Testis (tissue), 3 donors: ENCODE measurements around the gene DYRK1B. TPM values are rescaled to one million over a fixed set of nuclear protein-coding genes. Genes with fewer than 3 reads are reported as not detected.
"Not testable (repeated sequence)": the region's sequence is repeated elsewhere in the genome, so short reads cannot be mapped to it uniquely, and the experiment has no call there.

Source experiments
- DNase-seq: peaks from one replicate; pipeline ENCODE4 v3.0.0-alpha.2; 2019
- H3K27ac ChIP-seq, 2 donors: fragments of 200-600 bp; sonication (generic); one replicate each; pipeline ENCODE4 v1.5.1; 2019
- H3K27me3 ChIP-seq: fragments of 200-600 bp; sonication (generic); one replicate; pipeline ENCODE4 v1.5.1; 2019
- H3K36me3 ChIP-seq: fragments of 200-600 bp; sonication (generic); one replicate; pipeline ENCODE4 v1.5.1; 2017; ENCODE audit warnings: low read depth; ENCODE audit errors: missing control alignments
- H3K4me1 ChIP-seq: fragments of 200-600 bp; sonication (generic); one replicate; pipeline ENCODE4 v1.5.1; 2019
- H3K4me3 ChIP-seq, 2 donors: fragments of 200-600 bp; sonication (generic); one replicate each; pipeline ENCODE4 v1.5.1; 2017 to 2019
- H3K9me3 ChIP-seq: fragments of 200-600 bp; sonication (generic); one replicate; pipeline ENCODE4 v1.5.1; 2017
- CTCF ChIP-seq, 3 experiments: fragments of 450-650 bp in 2 of 3; fragments of 200-600 bp in 1 of 3; sonication (generic) in 1 of 3; IDR thresholded peaks; one replicate each; pipeline ENCODE4 v1.5.1; 2016 to 2019; ENCODE audit warnings: antibody characterized with exemption in 3 of 3, mild to moderate bottlenecking in 2 of 3, moderate library complexity in 1 of 3
- POLR2A ChIP-seq: fragments of 450-650 bp; IDR thresholded peaks from one replicate; pipeline ENCODE4 v1.6.1; 2017; ENCODE audit warnings: antibody characterized with exemption, mild to moderate bottlenecking, moderate library complexity
- WGBS, 2 donors: methylation state at CpG; one replicate each; pipeline ENCODE4 v1.1.5; 2018; 5-methylcytosine and 5-hydroxymethylcytosine counted together
- intact Hi-C: fragments of 100-400 bp; cut with DNase I; formaldehyde crosslinking; loops from one replicate; pipeline ENCODE4 v1.15.1; 2023; ENCODE audit warnings: low total_unique reads
- polyA plus RNA-seq: library from polyadenylated mRNA; stranded (reverse); fragments of 350-450 nt; fragmentation: Illumina TruSeq; extraction: RNeasy Lipid Tissue Mini Kit (QIAGEN cat#74804); gene quantifications from one replicate; pipeline ENCODE4 v1.2.3, GENCODE V29; 2014; ENCODE audit warnings: low read depth, low replicate concordance; ENCODE audit not compliant: insufficient read depth
- total RNA-seq, 2 donors: library from RNA; depleted of rRNA; stranded (reverse); fragments of >200 nt; gene quantifications; one replicate each; pipeline ENCODE4 v1.2.3, GENCODE V29; 2016

DYRK1B gene
- total and polyA plus RNA-seq, 3 donors from 2014 or later = 90.8 to 127 (median 124) TPM

- no peaks in the 10 kb centered on the region for H3K4me1 ChIP-seq
- H3K9me3 ChIP-seq = no peaks in the 10 kb centered on the region
- H3K27me3 ChIP-seq = no peaks in the 10 kb centered on the region
- no peak overlapping the region for H3K4me3 ChIP-seq
- WGBS, 2 donors = 88 to 94% methylated on average over 4 of the region's 4 CpGs
- intact Hi-C loops = no loop called here
- no peak for TF ChIP-seq POLR2A
- no peak for TF ChIP-seq CTCF (IDR thresholded peaks at IDR 0.05)
- no peaks in the 10 kb centered on the region for H3K36me3 ChIP-seq
- no peak overlapping the region for H3K27ac ChIP-seq
- DNase-seq = no peak
Measured at GRCh38 chr19:39810424-39810823, 23.5 kb downstream of the DYRK1B start.

GRCh38 chr19:39809368-39809767 lies 24.6 kb downstream of the DYRK1B start:
- Histone ChIP-seq H3K27ac (no peak overlapping the region), H3K36me3 (no peaks in the 10 kb centered on the region), H3K4me3 (no peak overlapping the region), H3K27me3 (no peaks in the 10 kb centered on the region), H3K4me1 (no peaks in the 10 kb centered on the region), H3K9me3 (no peaks in the 10 kb centered on the region)
- WGBS, 2 donors = 92 to 97% methylated on average over 3 to 4 of the region's 4 CpGs
- TF ChIP-seq POLR2A (no peak), CTCF (IDR thresholded peaks at IDR 0.05) (no peak)
- intact Hi-C loops = no loop called here
- no peak for DNase-seq

GRCh38 chr19:39808688-39809087 lies 25.3 kb downstream of the DYRK1B start:
- H3K4me3 ChIP-seq, H3K27me3 ChIP-seq, DNase-seq, H3K36me3 ChIP-seq, intact Hi-C loops, H3K27ac ChIP-seq, H3K4me1 ChIP-seq, H3K9me3 ChIP-seq: not testable (repeated sequence)
- WGBS, 2 donors = 93 to 94% methylated on average over 7 of the region's 7 CpGs

- intact Hi-C loops = no loop called here
Measured at GRCh38 chr19:39807846-39808364, 26.1 kb downstream of the DYRK1B start.

GRCh38 chr19:39805104-39805503 lies 28.9 kb downstream of the DYRK1B start:
- no peaks in the 10 kb centered on the region for H3K9me3 ChIP-seq
- no peaks in the 10 kb centered on the region for H3K36me3 ChIP-seq
- no peak for DNase-seq
- TF ChIP-seq CTCF (IDR thresholded peaks at IDR 0.05) (no peak), POLR2A (no peak)
- intact Hi-C loops = no loop called here
- WGBS, 2 donors = 59 to 61% methylated on average over 5 of the region's 5 CpGs
- H3K27me3 ChIP-seq = no peaks in the 10 kb centered on the region
- H3K27ac ChIP-seq = no peak overlapping the region
- no peak overlapping the region for H3K4me3 ChIP-seq
- no peaks in the 10 kb centered on the region for H3K4me1 ChIP-seq

More at GRCh38 chr19:39807846-39808364, 26.1 kb downstream of the DYRK1B start:
- no peaks in the 10 kb centered on the region for H3K36me3 ChIP-seq
- H3K27ac ChIP-seq = no peak overlapping the region
- H3K4me3 ChIP-seq = no peak overlapping the region
- DNase-seq = no peak
- H3K4me1 ChIP-seq = no peaks in the 10 kb centered on the region
- WGBS, 2 donors = 85 to 88% methylated on average over 5 of the region's 5 CpGs
- H3K9me3 ChIP-seq = no peaks in the 10 kb centered on the region
- no peaks in the 10 kb centered on the region for H3K27me3 ChIP-seq
- no peak for TF ChIP-seq CTCF (IDR thresholded peaks at IDR 0.05)
- no peak for TF ChIP-seq POLR2A
